ENCODE results near the gene CAMKV.

The CAMKV gene

GRCh38 chr3:49842843-49843517 is 26.7 kb downstream of the CAMKV start:
- H3K36me3 ChIP-seq (ENCODE audit: control insufficient read depth, insufficient read depth, low read length): peaks cover 20% of the 10 kb centered on the region
- TF ChIP-seq CTCF (IDR thresholded peaks at IDR 0.05; ENCODE audit: insufficient read depth, low read length, poor library complexity, severe bottlenecking): no peak
- no peak for DNase-seq (ENCODE audit: extremely low read depth, insufficient read length)
- H3K4me3 ChIP-seq (replicated peaks; ENCODE audit: low read depth, low read length): no peak overlapping the region
- H3K27me3 ChIP-seq (replicated peaks; ENCODE audit: control insufficient read depth, insufficient read depth, low read length): no peaks in the 10 kb centered on the region

- H3K4me3 ChIP-seq (replicated peaks; ENCODE audit: low read depth, low read length): no peak overlapping the region
- no peaks in the 10 kb centered on the region for H3K27me3 ChIP-seq (replicated peaks; ENCODE audit: control insufficient read depth, insufficient read depth, low read length)
- TF ChIP-seq CTCF (IDR thresholded peaks at IDR 0.05; ENCODE audit: insufficient read depth, low read length, poor library complexity, severe bottlenecking): no peak
- H3K36me3 ChIP-seq (ENCODE audit: control insufficient read depth, insufficient read depth, low read length): peaks cover 22% of the 10 kb centered on the region
- DNase-seq (ENCODE audit: extremely low read depth, insufficient read length): no peak
These were observed 27.9 kb downstream of the CAMKV start for GRCh38 chr3:49841806-49842205.

- H3K36me3 ChIP-seq (ENCODE audit: control insufficient read depth, insufficient read depth, low read length): peaks cover 19% of the 10 kb centered on the region
- H3K27me3 ChIP-seq (replicated peaks; ENCODE audit: control insufficient read depth, insufficient read depth, low read length): no peaks in the 10 kb centered on the region
- H3K4me3 ChIP-seq (replicated peaks; ENCODE audit: low read depth, low read length): no peak overlapping the region
- peak; percentile 66 for TF ChIP-seq CTCF (IDR thresholded peaks at IDR 0.05; ENCODE audit: insufficient read depth, low read length, poor library complexity, severe bottlenecking)
- DNase-seq (ENCODE audit: extremely low read depth, insufficient read length): no peak
These were observed 28.5 kb downstream of the CAMKV start for GRCh38 chr3:49841126-49841696.

DNA sequence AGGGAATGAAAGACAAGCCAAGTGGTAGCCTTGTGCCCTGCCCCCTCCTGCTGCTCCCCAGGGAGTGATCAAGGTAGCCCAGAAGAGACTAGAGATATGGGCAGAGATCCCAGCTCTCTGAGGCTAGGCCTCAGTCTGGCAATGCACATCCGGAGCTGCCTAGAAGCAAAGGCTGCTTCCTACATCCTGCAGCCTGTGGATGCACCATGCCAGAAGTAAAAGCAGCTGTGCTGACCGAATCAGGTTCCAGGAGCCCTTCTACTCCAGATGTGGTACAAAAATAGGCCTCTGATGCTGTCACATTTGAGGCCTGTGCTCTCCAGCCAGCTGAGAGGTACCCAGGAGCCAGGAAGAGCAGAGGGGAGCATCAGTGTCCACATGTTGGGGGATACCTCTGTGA is 29.3 kb downstream of the CAMKV start:
- peaks cover 19% of the 10 kb centered on the region for H3K36me3 ChIP-seq (ENCODE audit: control insufficient read depth, insufficient read depth, low read length)
- no peak for TF ChIP-seq CTCF (IDR thresholded peaks at IDR 0.05; ENCODE audit: insufficient read depth, low read length, poor library complexity, severe bottlenecking)
- H3K27me3 ChIP-seq (replicated peaks; ENCODE audit: control insufficient read depth, insufficient read depth, low read length): no peaks in the 10 kb centered on the region
- no peak overlapping the region for H3K4me3 ChIP-seq (replicated peaks; ENCODE audit: low read depth, low read length)
- no peak for DNase-seq (ENCODE audit: extremely low read depth, insufficient read length)

- no peak for DNase-seq (ENCODE audit: extremely low read depth, insufficient read length)
- peak; percentile 91 for TF ChIP-seq CTCF (IDR thresholded peaks at IDR 0.05; ENCODE audit: insufficient read depth, low read length, poor library complexity, severe bottlenecking)
- Histone ChIP-seq H3K27me3 (replicated peaks; ENCODE audit: control insufficient read depth, insufficient read depth, low read length) (no peaks in the 10 kb centered on the region), H3K36me3 (ENCODE audit: control insufficient read depth, insufficient read depth, low read length) (peaks cover 19% of the 10 kb centered on the region), H3K4me3 (replicated peaks; ENCODE audit: low read depth, low read length) (no peak overlapping the region)
These were observed 30.4 kb downstream of the CAMKV start for GRCh38 chr3:49839193-49839809.

Data from GM06990 (cell line).